PFSK-1 (cell line): ENCODE results near the gene CLEC4G.

Experiments used
- POLR2AphosphoS5 ChIP-seq: IDR thresholded peaks from 2 replicates; pipeline ENCODE4 v1.6.1; 2012; ENCODE audit warnings: low read depth, mild to moderate bottlenecking, control low read depth, low read length, moderate library complexity
- SIN3A ChIP-seq: IDR thresholded peaks from 2 replicates; pipeline ENCODE4 v1.6.1; 2012; ENCODE audit warnings: mild to moderate bottlenecking, low read length, moderate library complexity, borderline replicate concordance; ENCODE audit not compliant: insufficient read depth
- TAF1 ChIP-seq: IDR thresholded peaks from 2 replicates; pipeline ENCODE4 v1.6.1; 2012; ENCODE audit warnings: low read length, control low read depth, borderline replicate concordance; ENCODE audit not compliant: insufficient read depth
- TF ChIP-seq, protein P1 (sequence below), 2 experiments: IDR thresholded peaks; 2 replicates each; pipeline versions ENCODE4 v1.6.1 to v1.8.0; 2011 to 2012; ENCODE audit warnings: low read depth in 2 of 2, low read length in 2 of 2, control low read depth in 1 of 2, inconsistent platforms in 1 of 2, mild to moderate bottlenecking in 1 of 2, moderate library complexity in 1 of 2; ENCODE audit not compliant: insufficient read depth in 1 of 2

DNA sequence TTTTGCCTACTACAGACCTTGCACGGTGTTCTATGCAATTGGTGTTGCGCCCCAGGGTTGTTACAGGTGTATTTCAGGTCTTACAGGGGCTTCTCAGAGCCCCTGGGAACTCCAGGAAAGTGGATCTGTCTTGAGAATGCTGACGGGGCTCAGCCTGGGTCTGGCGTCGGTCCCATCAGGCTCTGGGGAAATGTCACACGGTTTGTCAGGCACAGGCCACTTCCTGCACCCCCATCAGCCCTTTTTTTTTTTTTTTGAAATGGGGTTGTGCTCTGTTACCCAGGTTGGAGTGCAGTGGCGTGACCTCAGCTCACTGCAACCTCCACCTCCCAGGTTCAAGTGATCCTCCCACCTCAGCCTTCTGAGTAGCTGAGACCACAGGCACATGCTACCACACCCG is 13.2 kb downstream of the CLEC4G start:
- no peak for TF ChIP-seq POLR2AphosphoS5
- TF ChIP-seq TAF1, result no peak
- TF ChIP-seq, protein P1, sequence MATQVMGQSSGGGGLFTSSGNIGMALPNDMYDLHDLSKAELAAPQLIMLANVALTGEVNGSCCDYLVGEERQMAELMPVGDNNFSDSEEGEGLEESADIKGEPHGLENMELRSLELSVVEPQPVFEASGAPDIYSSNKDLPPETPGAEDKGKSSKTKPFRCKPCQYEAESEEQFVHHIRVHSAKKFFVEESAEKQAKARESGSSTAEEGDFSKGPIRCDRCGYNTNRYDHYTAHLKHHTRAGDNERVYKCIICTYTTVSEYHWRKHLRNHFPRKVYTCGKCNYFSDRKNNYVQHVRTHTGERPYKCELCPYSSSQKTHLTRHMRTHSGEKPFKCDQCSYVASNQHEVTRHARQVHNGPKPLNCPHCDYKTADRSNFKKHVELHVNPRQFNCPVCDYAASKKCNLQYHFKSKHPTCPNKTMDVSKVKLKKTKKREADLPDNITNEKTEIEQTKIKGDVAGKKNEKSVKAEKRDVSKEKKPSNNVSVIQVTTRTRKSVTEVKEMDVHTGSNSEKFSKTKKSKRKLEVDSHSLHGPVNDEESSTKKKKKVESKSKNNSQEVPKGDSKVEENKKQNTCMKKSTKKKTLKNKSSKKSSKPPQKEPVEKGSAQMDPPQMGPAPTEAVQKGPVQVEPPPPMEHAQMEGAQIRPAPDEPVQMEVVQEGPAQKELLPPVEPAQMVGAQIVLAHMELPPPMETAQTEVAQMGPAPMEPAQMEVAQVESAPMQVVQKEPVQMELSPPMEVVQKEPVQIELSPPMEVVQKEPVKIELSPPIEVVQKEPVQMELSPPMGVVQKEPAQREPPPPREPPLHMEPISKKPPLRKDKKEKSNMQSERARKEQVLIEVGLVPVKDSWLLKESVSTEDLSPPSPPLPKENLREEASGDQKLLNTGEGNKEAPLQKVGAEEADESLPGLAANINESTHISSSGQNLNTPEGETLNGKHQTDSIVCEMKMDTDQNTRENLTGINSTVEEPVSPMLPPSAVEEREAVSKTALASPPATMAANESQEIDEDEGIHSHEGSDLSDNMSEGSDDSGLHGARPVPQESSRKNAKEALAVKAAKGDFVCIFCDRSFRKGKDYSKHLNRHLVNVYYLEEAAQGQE (IDR thresholded peaks at IDR 0.05; ENCODE audit: insufficient read depth in 1 of 2, low read depth in 2 of 2, low read length in 2 of 2), result no peak
- no peak for TF ChIP-seq SIN3A
